ENCODE results near the gene CNMD.

- no peak for TF ChIP-seq CTCF (IDR thresholded peaks at IDR 0.05)
- TF ChIP-seq POLR2AphosphoS5 (IDR thresholded peaks at IDR 0.05), result no peak
- TF ChIP-seq EP300 (IDR thresholded peaks at IDR 0.05), result no peak
These were observed 68.9 kb downstream of the CNMD start for GRCh38 chr13:52670726-52671125.
